HPDE6-E6E7 (cell line): ENCODE data around the gene ABLIM1.

Experiments
- DNase-seq: peaks from one replicate; pipeline ENCODE4 v3.0.0; 2011; ENCODE audit warnings: missing footprints; ENCODE audit errors: extremely low spot score

Gene ABLIM1

DNA sequence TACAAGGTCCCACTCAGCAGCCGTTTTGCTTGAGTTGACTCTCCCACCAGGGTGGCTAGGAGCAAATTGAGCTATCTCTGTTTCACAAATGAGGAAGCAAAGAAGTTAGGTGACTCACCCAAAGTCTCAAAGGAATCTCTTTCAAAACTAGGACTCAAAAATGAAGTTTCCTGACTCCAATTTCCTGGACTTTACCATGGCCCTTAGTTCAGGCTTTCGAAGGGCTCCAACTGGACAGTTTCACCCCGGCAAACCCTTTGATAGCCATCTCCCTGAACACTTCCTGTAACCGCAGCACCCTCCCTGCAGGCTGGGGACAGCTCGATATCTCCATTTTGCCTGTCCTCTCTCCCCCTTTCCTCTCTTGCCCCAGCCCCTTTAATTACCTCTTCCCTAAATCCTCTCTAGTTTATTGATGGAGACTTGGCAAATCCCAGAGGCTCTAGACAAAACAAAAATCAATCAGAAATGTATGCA lies 249.1 kb downstream of the ABLIM1 start:
- DNase-seq = no peak

DNA sequence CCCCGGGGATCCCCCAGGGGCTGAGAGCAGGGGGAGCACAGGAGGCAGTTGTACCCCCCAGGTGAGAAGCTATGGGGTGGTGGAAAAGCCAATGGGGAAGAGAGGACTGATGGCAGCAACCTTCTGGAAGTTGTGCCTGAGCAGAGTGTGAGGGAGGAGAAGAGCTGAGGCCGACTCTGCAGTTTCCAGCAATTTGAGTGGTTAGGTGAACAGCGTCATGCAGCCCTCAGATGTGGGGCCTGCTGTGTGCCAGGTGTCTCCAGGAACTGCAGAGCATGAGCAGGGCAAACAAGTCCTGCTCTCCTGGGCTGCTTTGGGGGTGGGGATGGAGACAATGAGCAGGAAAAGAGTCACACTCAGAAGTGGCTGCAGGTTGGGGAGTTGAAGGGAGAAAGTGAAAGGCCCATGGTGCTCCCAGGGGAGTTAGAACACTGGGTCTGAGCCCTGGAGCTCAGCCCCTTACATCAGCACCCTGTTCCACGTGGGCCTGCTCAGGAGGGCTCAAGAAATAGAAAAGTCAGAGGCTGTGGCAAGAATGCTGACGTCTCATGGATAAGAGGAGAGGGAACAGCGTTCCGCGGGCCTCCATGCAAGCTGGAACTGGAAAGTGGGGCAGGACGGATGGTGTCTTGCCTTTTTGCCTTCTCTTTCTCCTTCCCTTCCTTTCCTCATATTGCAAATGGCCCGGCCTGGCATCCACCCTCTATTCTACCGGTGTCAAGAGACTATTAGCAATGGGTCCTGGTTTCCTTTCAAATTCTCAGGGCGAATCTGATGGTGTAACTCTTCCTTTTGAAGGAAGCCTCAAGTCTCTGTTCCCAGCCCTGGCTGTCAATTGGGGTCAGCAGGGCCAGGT lies 249.7 kb downstream of the ABLIM1 start:
- DNase-seq = no peak

DNA sequence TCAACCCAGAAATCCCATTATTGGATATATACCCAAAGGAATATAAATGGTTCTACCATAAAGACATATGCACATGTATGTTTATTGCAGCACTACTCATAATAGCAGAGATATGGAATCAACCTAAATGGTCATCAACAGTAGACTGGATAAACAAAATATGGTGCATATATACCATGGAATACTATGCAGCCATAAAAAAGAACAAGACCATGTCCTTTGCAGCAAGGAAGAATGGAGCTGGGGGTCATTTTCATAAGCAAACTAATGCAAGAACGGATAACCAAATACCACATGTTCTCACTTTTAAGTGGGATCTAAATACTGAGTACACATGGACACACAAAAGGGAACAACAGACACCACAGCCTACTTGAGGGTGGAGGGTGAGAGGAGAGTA lies 251.6 kb downstream of the ABLIM1 start:
- DNase-seq = no peak

DNA sequence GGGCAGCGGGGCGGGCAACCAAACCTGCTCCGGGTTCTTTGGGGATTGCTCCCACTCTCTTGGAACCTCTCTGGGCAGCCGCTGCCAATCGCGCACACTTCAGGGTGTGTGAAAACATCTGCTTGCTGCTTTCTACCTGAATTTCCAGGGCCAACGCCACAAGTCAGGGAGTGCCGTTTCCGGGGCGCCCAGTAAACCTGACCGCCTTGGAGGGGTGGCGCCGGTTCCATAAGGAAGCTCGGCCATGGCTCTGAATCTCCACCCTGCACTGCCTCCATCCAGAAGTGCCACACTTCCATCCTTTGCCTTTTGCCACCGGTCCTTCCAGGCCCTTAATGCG lies 253.1 kb downstream of the ABLIM1 start:
- DNase-seq = no peak

DNA sequence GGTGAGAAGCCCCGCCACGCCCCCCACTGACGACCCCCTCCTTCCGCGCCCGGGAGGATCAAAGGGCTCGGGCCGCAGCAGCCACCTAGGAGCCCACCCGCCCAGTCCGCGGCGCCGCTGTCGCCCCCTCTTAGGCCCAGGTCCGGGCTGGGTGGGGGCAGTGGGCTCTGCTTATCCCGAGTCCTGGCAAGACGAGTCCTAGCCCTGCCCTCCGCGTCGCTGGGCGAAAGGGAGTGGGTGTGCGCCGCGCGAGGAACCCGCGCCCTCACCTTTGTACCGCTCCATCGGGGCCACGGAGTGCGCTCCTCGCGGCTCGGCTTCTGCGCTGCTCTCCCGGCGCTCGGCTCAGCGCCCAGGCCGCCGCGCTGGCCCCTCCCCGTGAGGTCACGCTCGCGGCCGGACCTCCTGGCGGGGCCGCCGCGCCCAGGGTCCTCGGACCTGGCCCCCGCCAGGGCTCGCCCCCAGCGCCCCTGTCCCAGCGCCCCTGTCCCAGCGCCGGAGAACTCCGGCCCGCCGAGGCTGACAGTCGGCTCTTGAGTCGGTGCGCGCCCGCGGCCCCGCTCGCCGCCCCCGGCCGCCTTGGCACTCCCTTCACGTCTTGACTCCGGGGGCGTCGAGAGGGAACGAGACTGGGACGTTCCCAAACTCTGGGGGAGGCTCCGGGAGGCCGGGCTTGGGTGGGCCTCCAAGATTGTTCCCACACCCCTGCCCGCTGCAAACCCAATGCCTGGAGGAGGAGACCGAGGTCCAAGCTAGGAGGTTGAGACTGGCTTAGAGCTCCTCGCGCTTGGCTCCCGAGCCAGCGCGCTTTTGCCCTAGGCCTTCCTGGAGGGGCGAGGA lies 253.7 kb downstream of the ABLIM1 start, which contains the start of gene AFAP1L2:
Gene AFAP1L2 (minus strand): TSS at position 332 of the 840 bp plus-strand sequence. CDS start 47 bp downstream, at position 285.
- no peak for DNase-seq

DNA sequence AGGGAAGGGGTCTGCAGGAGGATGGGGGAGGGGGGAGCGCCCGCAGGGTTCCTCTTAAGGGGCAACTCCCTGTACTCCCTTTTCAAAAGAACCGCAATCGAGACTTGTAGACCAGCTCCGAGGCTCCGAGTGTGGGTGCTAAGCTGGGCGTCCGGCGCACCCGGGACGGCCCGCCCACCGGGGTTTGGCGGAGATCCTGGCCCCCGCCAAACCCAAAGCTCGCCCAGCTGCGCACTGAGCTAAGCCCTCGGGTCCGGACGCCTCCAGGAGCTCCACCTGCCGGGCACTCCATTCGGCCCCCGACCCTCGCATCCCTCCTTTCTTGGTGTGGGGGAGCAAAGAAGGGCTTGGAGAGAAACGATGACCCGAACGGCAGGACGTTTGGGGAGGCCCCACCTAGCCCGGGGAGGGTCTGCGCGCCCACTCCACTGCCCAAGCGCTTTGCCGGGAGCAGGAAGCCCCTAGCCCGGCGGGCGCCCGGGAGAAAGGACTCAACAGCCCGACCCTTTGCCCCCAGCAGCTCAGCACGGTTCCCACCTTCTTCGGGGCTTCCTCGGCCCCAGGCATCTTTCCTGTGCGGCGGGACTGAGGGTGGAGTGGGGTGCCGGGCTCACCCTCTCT lies 254.4 kb downstream of the ABLIM1 start:
- no peak for DNase-seq

DNA sequence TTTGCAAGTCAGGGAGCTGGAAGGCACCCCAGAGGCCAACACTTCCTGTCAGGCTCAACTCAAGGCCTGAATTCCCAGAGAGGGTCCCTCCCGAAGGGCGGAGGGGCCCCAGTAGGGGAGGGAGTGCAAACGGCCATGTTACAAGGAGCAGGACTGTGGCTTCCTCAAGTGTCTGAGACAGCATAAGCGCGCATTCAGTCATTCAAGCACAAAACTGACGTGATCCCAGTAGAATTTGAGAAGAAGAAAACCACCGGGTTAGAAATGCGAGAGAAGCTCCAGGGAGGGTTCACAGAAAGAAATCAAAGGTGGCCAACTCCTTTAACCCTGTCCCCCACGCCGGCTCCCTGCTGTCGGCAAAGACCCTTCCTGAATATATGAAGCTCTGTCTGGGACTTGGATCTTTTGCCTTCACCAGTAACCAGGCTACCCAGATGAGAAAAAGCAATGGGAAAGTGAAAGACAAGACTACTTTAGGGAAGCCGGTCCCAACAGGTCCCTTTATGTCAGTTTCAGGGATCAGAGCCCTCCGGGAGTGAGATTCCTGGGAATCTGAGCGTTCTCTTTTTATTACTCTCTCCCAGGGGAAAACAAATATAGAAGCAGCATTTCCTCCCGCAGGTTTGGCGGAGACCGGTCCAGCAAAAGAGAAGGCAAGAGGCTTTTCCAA lies 255.1 kb downstream of the ABLIM1 start:
- DNase-seq = no peak

DNA sequence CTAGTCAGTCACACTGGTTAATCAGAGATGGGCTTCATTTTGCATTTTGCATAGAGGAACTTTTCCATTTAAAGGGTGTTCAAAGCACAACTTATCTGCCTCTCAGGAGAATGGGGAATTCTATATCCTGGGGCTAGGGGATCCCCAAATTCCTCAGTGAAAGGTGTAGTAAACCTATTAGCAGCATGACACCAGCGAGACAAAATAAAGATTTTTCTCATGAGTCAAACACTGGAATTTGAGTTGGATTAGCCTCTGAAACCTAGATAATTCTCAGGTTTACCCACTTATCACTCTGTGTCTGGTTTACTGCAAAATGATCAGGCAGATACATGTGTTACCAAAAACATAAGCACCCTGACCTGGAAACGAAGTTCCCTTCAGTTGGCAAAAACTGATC lies 255.8 kb downstream of the ABLIM1 start:
- no peak for DNase-seq

DNA sequence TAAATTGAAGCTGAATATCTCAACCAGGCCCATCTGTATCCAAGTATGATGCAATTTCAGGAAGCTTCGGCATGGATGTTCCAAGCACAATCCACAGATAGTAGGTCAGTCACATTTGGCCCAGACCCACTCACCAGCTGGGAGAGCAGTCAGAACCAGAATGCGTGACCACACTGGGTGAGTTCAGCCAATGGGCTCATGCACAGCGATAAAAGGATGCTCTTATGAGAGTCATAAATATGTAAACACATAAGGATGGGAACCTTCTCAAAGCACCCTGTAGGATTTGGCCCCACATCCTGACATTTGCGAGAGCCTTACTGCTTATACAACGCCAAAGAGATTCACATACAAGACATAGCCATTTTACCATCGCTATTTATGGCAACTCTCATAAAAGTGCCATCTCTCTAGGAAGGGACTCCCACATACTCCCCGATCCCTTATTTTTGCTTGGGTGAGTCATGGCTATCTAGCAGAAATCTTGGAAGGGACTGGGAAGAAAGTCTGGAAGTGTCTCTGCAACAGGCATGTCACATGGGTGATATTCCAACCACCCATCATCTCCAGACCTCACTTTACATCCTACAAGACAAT lies 256.8 kb downstream of the ABLIM1 start:
- no peak for DNase-seq

DNA sequence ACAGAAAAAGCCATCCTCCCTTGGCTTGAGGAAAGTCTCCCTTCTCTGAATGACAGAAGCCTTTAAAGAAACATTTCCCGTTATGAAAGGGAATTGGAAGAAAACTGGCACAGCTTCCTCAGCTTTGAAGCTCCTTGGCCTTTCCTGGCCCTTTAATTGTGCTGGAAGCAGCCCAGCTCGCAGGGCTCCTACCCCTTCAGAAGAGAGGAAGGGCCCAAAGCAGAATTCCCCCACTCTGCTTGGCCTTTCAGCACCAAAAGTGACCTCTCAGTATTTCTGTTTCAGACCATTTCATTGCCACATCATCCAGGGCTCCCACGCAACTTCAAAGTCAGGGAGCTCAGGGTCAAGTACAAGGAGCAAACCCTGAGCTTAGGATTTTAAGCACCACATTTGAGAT lies 258.0 kb downstream of the ABLIM1 start:
- no peak for DNase-seq

DNA sequence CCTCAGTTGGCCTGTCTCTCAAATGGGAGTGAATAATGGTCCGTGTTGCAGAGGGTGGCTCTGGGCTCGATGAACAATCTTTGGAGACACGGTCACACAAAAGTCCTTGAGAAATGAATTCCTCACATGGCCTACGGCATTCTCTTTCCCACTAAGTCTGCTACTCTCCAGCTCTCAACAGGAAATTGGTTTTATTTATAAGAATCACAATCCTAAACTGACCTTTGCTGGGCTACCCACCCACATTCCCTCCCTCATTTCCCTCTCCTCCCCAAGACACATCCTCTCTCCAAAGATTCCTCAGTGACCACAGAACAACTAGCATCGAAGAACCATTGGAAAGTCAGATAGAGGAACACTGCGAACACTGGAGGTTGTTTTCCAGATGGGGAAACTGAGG lies 258.5 kb downstream of the ABLIM1 start:
- no peak for DNase-seq

DNA sequence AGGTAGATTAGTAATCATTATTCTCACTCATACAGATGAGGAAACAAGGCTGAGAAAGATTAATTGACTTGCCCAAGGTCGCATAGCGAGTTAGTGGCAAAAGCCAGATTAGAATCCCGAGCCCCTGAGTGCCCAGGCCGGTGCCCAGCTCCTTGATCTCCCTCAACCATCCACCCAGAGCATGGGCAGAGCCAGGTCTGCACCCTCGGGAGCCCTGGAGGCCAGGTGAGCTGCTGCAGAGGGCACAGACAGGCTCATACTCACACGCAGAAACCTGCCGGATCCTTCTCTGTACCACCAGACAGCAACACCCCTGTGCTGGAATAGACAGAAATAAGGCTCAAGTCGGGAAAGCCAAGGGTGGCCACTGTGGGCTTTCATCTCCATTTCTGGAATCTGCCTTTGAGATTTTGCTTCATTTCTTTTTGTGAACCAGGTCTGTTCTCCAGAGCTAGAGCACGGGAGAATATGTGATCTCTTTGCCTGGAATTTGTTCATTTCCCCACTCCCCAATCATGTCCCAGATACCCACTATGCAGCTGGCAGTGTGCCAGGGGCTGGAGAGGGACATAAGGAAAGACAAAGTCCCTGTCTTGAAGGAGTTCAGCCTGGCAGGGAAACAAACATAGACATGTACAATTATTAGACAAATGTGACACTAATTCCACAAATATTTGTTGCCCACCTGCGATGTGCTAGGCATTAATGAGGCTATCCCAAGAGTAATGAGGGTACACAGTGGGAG lies 259.3 kb downstream of the ABLIM1 start:
- DNase-seq = no peak

DNA sequence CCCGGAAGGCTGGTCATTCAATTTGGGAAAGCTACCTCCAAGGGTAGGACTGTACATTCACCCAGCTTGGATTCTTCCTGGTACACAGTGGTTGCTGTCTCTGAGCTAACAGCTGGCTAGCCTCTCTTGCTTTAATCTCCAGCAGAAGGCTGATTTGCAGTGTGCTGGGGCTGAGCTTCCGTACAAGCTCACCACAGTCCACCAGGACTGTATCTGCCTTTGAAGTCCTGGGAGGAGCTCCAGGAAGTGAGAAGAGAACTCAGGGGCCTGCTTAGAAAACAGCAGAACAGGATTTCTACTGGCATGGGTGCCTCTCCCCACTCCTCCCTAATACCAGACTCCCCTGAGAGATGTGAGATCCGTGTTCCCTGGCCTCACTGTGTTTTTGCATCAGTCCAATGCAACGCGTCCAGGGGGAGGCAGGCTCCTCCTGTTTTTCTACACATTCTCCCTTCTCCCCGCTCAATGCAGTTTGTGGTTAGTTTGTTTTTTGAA lies 260.4 kb downstream of the ABLIM1 start:
- DNase-seq = no peak

DNA sequence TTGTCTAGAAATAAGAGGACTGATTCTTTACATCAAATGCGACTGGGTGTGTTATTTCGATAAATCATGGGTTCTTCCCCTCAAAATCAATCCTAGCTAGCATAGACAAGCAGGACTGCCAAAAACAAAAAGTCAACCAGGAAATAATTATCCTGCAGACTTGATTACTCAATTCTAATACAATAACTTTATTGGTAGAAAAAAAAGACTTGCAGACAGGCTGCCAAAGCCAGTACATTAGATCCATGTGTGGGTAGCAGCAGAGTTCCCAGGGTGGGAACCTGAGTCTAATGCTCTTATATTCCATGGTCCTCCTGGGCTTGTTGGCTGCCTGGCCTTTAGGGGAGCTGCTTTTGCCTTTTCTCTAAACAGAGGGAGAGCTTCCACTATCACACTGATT lies 261.6 kb downstream of the ABLIM1 start:
- DNase-seq = no peak

DNA sequence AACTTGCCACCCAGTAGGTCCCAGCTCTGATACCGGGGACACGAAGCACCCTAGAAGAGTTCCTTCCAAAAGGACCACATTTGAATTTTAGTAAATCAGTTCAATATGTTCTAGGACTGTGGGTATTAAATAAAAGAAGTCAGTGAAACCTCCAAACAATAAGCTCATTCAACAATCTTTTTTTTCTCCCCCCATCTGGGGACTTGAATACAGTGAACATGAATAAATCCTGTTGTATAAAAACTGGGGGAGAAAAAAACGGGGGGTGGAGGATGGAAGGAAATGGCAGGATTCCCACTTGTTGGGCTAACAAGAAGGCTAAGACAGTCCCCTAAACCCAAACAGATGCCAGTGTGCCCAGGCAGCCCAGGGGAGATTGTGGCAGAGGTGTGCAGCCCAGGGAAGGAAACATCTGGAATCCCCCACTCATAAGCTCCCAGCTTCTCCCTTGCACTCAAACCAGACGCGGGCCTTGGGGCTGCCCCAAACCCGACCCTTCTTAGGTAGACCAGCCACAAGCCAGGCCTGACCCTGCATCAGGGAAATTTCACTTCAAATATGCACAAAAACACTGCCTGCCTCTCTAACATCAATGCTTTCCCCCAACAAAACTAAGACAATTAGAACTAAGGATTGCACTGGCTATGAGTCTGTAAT lies 262.6 kb downstream of the ABLIM1 start:
- DNase-seq = no peak

DNA sequence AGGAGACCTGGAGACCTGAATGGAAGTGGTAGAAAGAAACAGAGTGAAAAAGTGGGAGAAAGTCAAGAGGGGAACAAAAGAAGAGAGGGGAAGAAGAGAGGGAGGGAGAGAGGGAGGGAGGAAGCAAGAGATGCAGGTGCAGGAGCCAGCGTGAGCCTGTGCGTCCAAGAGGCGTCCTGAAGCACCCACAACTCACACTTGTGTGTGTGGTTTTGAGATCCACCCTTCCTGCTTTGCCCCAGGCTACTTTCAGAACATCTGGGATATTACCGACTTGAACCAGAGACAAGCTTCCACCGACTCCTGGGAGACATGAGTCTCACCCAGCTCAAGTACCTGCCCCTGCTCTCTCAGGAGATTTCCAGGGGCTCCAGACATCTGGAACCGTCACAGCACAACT lies 263.5 kb downstream of the ABLIM1 start:
- DNase-seq = no peak

DNA sequence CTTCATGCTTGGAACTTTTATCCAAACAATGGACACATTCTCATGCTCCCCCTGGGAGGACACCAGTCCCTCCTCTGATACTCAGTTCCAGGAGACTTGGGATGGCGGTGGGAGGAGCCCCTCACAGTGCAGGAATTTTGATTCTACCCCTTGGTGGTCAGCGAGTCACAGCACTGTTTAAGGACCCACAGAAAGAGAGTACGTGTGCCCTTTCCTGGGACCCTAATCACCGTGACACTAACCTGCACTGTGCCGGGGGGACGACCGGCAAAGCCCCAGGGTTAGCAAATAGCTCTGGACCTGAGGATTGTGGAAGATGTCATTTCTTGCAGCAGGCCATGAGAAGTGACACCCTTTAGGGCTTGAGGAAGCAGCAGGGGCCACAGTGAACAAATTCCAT lies 264.2 kb downstream of the ABLIM1 start:
- no peak for DNase-seq

DNA sequence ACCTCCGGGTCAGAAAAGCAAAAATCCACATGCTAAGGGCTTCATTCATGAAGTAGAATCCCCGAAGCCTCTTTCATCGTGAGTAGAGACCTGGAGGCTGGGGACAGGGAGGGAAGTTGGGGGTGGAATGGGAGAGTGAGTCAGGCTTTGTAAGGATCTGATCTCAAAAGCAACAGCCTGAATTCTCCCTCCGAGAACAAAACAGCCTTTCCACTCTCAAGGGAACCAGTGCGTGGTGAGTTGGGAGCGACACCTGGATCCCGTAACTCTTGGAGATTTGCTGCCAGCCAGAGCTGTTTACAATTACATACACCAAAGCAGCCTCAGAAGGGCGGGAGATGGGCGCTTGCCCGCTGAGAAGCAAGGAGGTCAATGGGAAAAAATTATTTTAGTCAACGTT lies 264.6 kb downstream of the ABLIM1 start:
- no peak for DNase-seq

DNA sequence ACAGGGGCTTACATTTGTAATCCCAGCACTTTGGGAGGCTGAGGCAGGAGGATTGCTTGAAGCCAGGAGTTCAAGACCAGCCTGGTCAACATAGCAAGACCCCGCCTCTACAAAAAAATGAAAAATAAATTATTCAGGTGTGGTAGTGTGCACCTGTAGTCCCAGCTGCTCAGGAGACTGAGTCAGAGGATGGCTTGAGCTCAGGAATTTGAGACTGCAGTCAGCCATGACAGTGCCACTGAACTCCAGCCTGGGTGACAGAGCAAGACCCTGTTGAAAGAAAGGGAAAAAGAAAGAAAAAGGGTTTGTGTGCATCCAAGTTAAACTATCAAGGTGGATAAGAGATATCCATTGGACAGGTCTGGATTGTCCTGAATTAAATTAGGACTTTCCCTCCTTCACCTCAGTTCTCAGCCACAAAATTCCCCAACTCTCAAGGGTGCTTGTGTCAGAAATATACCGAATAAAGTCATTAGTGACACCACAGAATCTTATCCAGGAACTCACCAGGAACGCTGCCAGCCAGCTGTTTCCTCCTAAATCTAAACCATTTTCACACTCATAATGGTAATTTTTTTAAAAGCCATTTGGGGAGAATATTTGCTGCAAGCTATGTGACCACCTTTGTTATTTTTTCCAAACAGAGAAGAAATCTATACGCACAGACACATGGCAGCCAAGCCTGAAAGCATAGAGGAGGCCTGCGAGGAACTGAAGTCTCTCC lies 265.8 kb downstream of the ABLIM1 start:
- DNase-seq = no peak
